A549 (cell line): ENCODE data around the gene MRPL4.

Experiments used
- CBX8 ChIP-seq: fragments of 200-600 bp; sonication (generic); IDR thresholded peaks from 2 replicates; pipeline ENCODE4 v1.6.1; 2016
- MAZ ChIP-seq: fragments of 150-350 bp; IDR thresholded peaks from 2 replicates; pipeline ENCODE4 v1.6.1; 2014; ENCODE audit warnings: antibody characterized with exemption, low read depth, low read length, borderline replicate concordance
- POLR2A ChIP-seq: IDR thresholded peaks from 2 replicates; pipeline ENCODE4 v1.6.1; 2012; ENCODE audit warnings: mild to moderate bottlenecking, low read length
- RARB ChIP-seq: fragments of 250-450 bp; sonication (Bioruptor Pico); IDR thresholded peaks from 2 replicates; pipeline ENCODE4 v1.8.0; 2021; ENCODE audit warnings: mild to moderate bottlenecking, moderate library complexity
- TF ChIP-seq, protein P1 (sequence below): fragments of >200 bp; sonication (Bioruptor Twin); formaldehyde crosslinking; IDR thresholded peaks from 3 replicates; pipeline ENCODE4 v1.5.1; 2016

DNA sequence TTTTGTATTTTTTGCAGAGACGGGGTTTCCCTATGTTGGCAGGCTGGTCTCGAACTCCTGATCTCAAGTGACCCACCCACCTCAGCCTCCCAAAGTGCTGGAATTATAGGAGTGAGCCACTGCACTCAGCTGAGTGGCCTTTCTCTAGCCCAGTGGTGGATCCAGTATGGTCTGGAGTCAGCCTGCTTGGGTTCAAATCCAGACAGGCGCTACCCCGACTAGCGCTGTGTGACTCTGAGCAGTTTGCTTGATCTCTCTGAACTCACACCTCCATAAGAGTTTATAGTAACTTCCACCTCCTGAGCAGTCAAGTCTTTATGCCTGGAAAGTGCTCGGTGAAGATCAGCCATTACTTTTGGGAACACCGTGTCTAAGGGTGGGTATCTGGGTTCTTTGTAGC, 31.3 kb upstream of the MRPL4 start:
- TF ChIP-seq POLR2A (no peak), RARB (CRISPR knock-in tag) (no peak), MAZ (no peak), CBX8 (no peak)
- TF ChIP-seq, protein P1, sequence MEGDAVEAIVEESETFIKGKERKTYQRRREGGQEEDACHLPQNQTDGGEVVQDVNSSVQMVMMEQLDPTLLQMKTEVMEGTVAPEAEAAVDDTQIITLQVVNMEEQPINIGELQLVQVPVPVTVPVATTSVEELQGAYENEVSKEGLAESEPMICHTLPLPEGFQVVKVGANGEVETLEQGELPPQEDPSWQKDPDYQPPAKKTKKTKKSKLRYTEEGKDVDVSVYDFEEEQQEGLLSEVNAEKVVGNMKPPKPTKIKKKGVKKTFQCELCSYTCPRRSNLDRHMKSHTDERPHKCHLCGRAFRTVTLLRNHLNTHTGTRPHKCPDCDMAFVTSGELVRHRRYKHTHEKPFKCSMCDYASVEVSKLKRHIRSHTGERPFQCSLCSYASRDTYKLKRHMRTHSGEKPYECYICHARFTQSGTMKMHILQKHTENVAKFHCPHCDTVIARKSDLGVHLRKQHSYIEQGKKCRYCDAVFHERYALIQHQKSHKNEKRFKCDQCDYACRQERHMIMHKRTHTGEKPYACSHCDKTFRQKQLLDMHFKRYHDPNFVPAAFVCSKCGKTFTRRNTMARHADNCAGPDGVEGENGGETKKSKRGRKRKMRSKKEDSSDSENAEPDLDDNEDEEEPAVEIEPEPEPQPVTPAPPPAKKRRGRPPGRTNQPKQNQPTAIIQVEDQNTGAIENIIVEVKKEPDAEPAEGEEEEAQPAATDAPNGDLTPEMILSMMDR: no peak
